ENCODE data around the gene PNN.

DNA sequence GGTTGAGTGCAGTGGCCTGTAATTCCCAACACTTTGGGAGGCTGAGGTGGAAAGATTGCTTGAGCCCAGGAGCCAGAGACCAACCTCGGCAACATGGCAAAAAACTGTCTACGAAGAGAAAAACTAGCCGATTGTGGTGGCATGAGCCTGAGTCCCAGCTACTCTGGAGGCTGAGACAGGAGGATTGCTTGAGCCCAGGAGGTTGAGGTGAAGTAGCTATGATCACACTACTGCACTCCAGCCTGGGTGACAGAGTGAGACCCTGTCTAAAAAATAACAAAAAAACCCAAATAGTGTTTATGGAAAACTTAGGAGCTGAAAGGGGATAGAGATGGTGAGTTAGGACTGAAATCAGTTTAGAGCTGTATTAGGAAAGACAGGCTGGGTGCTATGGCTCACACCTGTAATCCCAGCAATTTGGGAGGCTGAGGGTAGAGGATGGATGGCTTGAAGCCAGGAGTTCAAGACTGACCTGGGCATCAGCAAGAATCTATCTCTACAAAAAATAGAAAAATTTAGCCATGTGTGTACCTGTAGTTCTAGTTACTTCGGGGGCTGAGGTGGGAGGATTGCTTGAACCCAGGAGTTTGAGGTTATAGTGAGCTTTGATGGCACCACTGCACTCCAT, 9.7 kb downstream of the PNN start:
- TF ChIP-seq GATA2 (IDR thresholded peaks at IDR 0.05; ENCODE audit: low read depth, low read length) (no peak), GATA3 (IDR thresholded peaks at IDR 0.05; ENCODE audit: low read depth, low read length) (no peak)
